LNCAP (cell line): ENCODE data around the gene IGSF11.

ENCODE experiments used
- CTCF ChIP-seq: fragments of 450-650 bp; IDR thresholded peaks from 2 replicates; pipeline ENCODE4 v1.5.1; 2017; ENCODE audit warnings: mild to moderate bottlenecking

The IGSF11 gene

DNA sequence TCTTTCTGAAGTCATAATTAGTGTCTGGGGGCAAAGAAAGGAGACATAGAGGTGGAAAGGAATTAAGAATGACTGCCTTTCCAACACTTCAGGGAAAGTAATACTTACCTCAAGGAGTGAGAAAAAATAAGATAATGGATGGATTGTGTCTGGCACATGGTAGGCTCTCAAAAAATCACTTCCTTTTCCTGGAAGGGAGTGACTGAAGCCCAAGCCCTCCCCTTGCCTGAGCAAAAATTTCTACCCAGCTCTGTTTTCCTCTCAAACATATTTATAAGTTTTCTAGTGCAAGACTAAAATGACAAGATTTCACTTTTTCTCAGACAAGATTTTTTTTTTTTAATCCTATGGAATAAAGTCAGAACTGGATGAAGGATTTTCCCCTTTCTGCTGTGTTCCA is 145.0 kb downstream of the IGSF11 start:
- TF ChIP-seq CTCF, result no peak

DNA sequence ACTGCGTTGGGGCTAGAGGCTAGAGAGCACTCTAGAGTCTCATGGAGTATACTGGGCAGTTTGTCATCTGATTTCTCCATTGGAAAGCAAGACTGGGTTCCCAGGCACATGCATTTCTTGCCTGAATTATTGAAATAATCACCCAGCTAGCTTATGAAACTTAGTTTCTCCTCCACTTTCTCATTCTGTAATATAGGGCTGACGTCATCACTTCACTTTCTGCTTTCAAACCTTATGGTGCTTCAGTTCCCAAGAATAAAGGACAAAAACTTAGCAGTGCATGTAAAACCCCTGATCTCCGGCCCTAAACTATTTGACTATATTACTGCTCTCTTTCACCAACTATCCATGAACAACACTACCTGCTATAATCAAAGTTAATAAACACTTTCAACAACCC is 147.9 kb downstream of the IGSF11 start:
- no peak for TF ChIP-seq CTCF

- peak; percentile 97 for TF ChIP-seq CTCF
Observed at GRCh38 chr3:118884748-118885206, 149.9 kb downstream of the IGSF11 start.

DNA sequence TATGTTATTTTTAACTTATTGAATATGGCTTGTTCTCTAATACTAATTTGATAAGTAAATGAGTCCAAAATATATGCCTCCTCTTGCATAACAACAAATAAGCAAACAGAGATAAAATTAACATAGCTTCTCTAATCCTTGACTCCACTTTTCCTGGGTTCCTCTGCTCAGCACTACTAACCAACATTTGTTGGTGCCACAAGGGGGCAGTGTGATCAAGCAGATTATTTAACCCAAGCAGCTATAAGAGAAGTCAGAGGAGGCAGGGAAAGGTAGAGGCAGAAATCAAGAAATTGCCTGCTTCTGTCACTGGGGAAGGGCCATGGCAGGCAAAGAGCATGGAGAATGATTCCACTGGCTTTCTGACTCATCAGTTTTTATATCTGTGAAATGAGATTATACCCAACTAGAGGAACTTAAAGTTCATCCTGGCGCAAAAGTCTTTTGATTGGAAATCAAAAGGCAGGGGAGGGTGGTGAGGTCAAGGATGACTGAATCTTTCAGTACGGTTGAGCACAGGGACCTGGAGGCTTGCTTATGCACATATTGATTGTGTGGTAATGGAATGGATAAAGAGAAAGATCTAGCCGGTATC is 152.2 kb downstream of the IGSF11 start:
- TF ChIP-seq CTCF, result peak; percentile 81

DNA sequence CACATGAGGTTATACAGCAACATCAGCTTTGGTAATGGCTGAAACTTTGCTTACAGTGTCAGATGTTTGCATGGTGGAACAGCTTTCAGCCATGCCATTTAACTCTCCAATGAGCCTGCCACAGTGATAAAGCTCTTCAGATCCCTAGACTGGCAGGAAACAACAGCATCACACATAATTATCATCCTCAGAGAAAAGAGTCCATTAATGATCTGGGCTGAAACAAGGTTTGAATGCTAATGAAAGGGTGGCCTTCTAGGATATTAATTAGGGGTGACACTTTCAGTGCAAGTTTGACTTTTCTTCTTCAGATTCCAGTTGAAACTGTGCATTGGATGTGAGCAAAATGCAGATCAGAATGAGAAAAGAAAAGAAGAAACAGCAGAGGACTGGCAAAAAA is 166.6 kb downstream of the IGSF11 start:
- TF ChIP-seq CTCF, result no peak

- TF ChIP-seq CTCF, result peak; percentile 27; the same call in 1 of the 2 replicates
Observed at GRCh38 chr3:118863731-118864322, 170.8 kb downstream of the IGSF11 start.

GRCh38 chr3:118859950-118860349 is 174.7 kb downstream of the IGSF11 start:
- no peak for TF ChIP-seq CTCF
